CD4-positive, alpha-beta memory T cell (primary cell): Measurements from ENCODE around the gene SCAF11. TPM values are rescaled to one million over a fixed set of nuclear protein-coding genes. Genes with fewer than 3 reads are reported as not detected.

ENCODE experiments used
- CTCF ChIA-PET: fragments of 350-600 bp; sonication (Branson Sonifier 250); formaldehyde crosslinking; loops from one replicate; lab custom pipeline; 2021; ENCODE audit warnings: inconsistent platforms; ENCODE audit not compliant: partially characterized antibody; lab: Charles Lee
- POLR2A ChIA-PET: fragments of 350-600 bp; sonication (Branson Sonifier 250); formaldehyde crosslinking; loops from one replicate; lab custom pipeline; 2021; ENCODE audit not compliant: partially characterized antibody; lab: Charles Lee
- DNase-seq, 5 donors: peaks; one replicate each; pipeline versions ENCODE4 v3.0.0 to v3.0.0-alpha.2; 2020 to 2022; ENCODE audit warnings: mixed read lengths in 1 of 5
- H3K27ac ChIP-seq: one replicate; pipeline ENCODE4 v1.7.0; 2013; ENCODE audit warnings: low read depth, low read length
- H3K27me3 ChIP-seq: 2 replicates; pipeline ENCODE4 v1.7.0; 2013; ENCODE audit warnings: mild to moderate bottlenecking, low read length, moderate library complexity; ENCODE audit not compliant: insufficient read depth
- H3K36me3 ChIP-seq: 2 replicates; pipeline ENCODE4 v1.7.0; 2013; ENCODE audit warnings: mild to moderate bottlenecking, low read length, moderate library complexity; ENCODE audit not compliant: insufficient read depth
- H3K4me1 ChIP-seq: 2 replicates; pipeline ENCODE4 v1.7.0; 2013; ENCODE audit warnings: mild to moderate bottlenecking, low read length, moderate library complexity; ENCODE audit not compliant: insufficient read depth
- H3K4me3 ChIP-seq, 2 donors: one replicate each; pipeline ENCODE4 v1.7.0; 2013; ENCODE audit warnings: low read length in 2 of 2, mild to moderate bottlenecking in 1 of 2
- H3K9me3 ChIP-seq, 2 donors: one replicate each; pipeline ENCODE4 v1.7.0; 2013; ENCODE audit warnings: low read length in 2 of 2, control low read depth in 1 of 2; ENCODE audit not compliant: control insufficient read depth in 1 of 2
- H3K27ac Mint-ChIP-seq, 7 donors: one replicate each; pipeline ENCODE4 v1.8.0; 2020 to 2021; ENCODE audit warnings: mixed read lengths in 7 of 7, mild to moderate bottlenecking in 6 of 7, inconsistent platforms in 3 of 7, moderate library complexity in 3 of 7
- H3K27me3 Mint-ChIP-seq, 2 donors: one replicate each; pipeline ENCODE4 v1.8.0; 2020 to 2021; ENCODE audit warnings: mixed read lengths in 2 of 2
- H3K36me3 Mint-ChIP-seq, 2 donors: one replicate each; pipeline ENCODE4 v1.8.0; 2020 to 2021; ENCODE audit warnings: mixed read lengths in 2 of 2, inconsistent platforms in 1 of 2, mild to moderate bottlenecking in 1 of 2
- H3K4me1 Mint-ChIP-seq, 4 donors: one replicate each; pipeline ENCODE4 v1.8.0; 2020 to 2021; ENCODE audit warnings: mixed read lengths in 4 of 4, mild to moderate bottlenecking in 1 of 4
- H3K4me3 Mint-ChIP-seq, 8 donors: one replicate each; pipeline ENCODE4 v1.8.0; 2020 to 2021; ENCODE audit warnings: mixed read lengths in 8 of 8, mild to moderate bottlenecking in 7 of 8, moderate library complexity in 6 of 8, inconsistent platforms in 3 of 8
- H3K9me3 Mint-ChIP-seq, 8 donors: one replicate each; pipeline ENCODE4 v1.8.0; 2020 to 2021; ENCODE audit warnings: mixed read lengths in 8 of 8, mild to moderate bottlenecking in 5 of 8, inconsistent platforms in 3 of 8, moderate library complexity in 1 of 8
- intact Hi-C: fragments of 100-400 bp; cut with micrococcal nuclease; formaldehyde crosslinking; loops from one replicate; pipeline ENCODE4 v1.15.1; 2023
- polyA plus RNA-seq, 2 donors: library from polyadenylated mRNA; unstranded; fragments of 300-500 nt; fragmentation: Illumina TruSeq; gene quantifications; one replicate each; pipeline ENCODE4 v1.2.3, GENCODE V29; 2021
- total RNA-seq, 2 experiments: library from RNA; stranded (reverse); gene quantifications; one replicate each; pipeline ENCODE4 v1.2.3, GENCODE V29; 2021

The SCAF11 gene
- total and polyA plus RNA-seq, 4 experiments from 2014 or later, result 62.4 to 236 (median 169) TPM

DNA sequence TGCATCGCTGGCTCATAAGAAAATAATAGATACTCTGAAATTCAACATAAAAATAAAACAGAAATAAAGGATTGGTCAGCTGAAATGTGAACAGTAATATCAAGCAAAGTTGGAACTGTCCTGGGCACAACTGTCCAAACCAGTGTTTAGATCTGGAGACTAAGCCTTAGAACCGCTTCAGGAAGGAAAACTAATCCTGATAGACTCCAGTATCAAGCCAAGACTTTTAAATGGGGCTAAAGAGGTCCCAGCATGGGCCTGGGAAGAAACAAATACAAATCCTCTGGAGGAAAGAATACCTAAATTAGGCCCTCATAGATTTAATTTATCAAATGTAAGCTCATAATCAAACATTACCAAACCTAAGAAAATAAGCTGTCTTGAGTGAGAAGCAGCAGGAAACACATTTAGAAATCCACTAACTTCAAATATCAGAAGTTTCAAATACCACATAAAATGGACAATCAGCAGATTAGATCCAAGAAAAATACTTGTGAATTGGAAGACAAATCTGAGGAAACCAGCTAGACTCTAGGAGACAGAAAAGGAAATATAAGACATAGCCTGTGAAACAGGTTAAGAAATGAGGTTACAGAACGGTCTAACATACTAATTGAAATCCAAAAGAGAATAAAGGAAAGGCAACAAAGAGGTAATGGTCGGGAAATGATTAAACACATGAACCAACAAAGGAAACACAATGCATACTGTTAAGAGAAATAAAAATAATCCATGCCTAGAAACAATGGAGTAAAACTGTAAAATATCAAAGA, 27.6 kb downstream of the SCAF11 start:
- H3K4me3 ChIP-seq, result no peak overlapping the region
- ChIA-PET CTCF (no interaction called here), POLR2A (interaction anchor here (0.9 kb wide), 1 partner anchor 23 kb away, joined by 3 read pairs; no protein-coding TSS in a partner anchor)
- Mint-ChIP-seq H3K36me3 (peaks cover 45 to 56% of the 10 kb centered on the region in 2 donors), H3K9me3 (peaks cover 0 to 5% (median 0%) of the 10 kb centered on the region in 8 donors), H3K4me3 (peak overlapping the region in 2 of 8 donors; percentile 11 to 16), H3K27me3 (no peaks in the 10 kb centered on the region), H3K4me1 (peaks cover 28 to 44% (median 42%) of the 10 kb centered on the region in 4 donors), H3K27ac (peak overlapping the region in 2 of 7 donors; percentile 31 to 72)
- peaks cover 27% of the 10 kb centered on the region for H3K4me1 ChIP-seq
- H3K9me3 ChIP-seq, result no peaks in the 10 kb centered on the region
- intact Hi-C loops, result no loop called here
- peaks cover 26% of the 10 kb centered on the region for H3K36me3 ChIP-seq
- no peaks in the 10 kb centered on the region for H3K27me3 ChIP-seq
- H3K27ac ChIP-seq, result no peak overlapping the region
- DNase-seq, result no peak

DNA sequence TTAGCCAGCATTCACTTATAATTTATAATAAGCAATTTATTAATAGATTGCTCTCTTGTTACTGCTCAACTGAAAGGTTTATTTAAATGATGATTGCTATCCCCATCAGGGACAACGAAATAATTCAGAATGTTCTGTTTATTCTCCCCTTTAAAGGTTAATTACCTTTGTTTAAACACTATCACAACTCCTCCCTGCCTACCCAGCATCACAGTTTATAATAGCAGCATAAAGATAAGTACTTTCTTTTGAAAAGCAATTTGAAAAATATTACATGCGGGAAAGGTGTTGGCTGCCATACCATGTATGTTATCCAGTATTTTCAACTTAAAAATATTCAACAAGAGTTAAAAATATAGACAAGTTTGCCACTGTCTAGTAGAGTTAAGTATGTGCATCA, 30.6 kb downstream of the SCAF11 start:
- intact Hi-C loops, result no loop called here
- peaks cover 43 to 57% of the 10 kb centered on the region in 2 donors for H3K36me3 Mint-ChIP-seq

DNA sequence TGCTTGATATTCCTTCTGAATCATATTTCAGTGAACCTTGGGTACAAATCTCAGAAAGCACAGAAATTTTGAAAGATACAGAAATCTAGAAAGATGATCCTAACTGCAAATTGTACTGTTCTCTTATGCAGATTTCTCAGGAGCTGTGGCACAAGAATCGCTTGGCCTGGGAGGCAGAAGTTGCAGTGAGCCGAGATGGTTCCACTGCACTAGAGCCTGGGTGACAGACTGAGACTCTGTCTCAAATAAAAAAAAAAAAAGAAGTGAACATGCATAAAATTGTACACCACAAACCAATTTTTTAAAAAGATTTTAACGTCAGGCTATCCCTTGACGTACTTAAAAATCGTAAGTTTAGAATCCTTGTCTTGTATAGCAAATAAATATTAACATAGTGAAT, 31.3 kb downstream of the SCAF11 start:
- peaks cover 0 to 5% (median 0%) of the 10 kb centered on the region in 8 donors for H3K9me3 Mint-ChIP-seq

More for the DNA sequence above, 30.6 kb downstream of the SCAF11 start:
- Histone ChIP-seq H3K4me3 (no peak overlapping the region), H3K27me3 (no peaks in the 10 kb centered on the region), H3K27ac (no peak overlapping the region), H3K4me1 (peaks cover 6% of the 10 kb centered on the region), H3K36me3 (peaks cover 26% of the 10 kb centered on the region), H3K9me3 (no peaks in the 10 kb centered on the region)
- CTCF ChIA-PET, result no interaction called here
- no peak for DNase-seq
- peaks cover 0 to 5% (median 0%) of the 10 kb centered on the region in 8 donors for H3K9me3 Mint-ChIP-seq
- no peaks in the 10 kb centered on the region for H3K27me3 Mint-ChIP-seq
- POLR2A ChIA-PET, result no interaction called here
- no peak overlapping the region for H3K4me3 Mint-ChIP-seq
- H3K4me1 Mint-ChIP-seq, result peaks cover 16 to 26% (median 23%) of the 10 kb centered on the region in 4 donors
- H3K27ac Mint-ChIP-seq, result no peak overlapping the region

DNA sequence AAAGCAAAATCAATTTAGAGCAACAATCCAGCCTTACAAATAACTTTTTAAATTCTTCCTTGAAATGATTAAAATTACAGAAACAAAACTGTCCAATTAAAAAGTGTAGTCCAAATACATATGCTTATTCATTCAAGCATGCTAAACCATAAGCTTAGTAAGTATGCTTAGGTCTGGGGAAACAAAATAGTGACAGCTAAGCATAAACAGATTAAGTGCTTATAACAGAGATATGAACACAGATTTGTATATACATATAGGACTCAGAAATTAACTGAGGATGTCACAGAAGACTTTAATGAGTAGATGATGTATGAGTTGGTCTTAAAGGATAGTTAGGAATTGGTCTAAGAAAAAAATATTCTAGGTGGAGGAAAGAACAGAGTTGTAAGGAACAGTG, 41.8 kb downstream of the SCAF11 start:
- CTCF ChIA-PET, result no interaction called here
- Histone ChIP-seq H3K27ac (no peak overlapping the region), H3K4me1 (no peaks in the 10 kb centered on the region), H3K9me3 (no peaks in the 10 kb centered on the region), H3K27me3 (no peaks in the 10 kb centered on the region), H3K36me3 (peaks cover 41% of the 10 kb centered on the region), H3K4me3 (no peak overlapping the region)
- POLR2A ChIA-PET, result interaction anchor here (0.7 kb wide), 1 partner anchor 39 kb away, joined by 3 read pairs; no protein-coding TSS in a partner anchor
- H3K36me3 Mint-ChIP-seq, result peaks cover 40 to 58% of the 10 kb centered on the region in 2 donors
- no peak for DNase-seq
- no peak overlapping the region for H3K4me3 Mint-ChIP-seq
- H3K4me1 Mint-ChIP-seq, result peaks cover 4 to 21% (median 15%) of the 10 kb centered on the region in 4 donors
- intact Hi-C loops, result no loop called here
- H3K27ac Mint-ChIP-seq, result peak overlapping the region in 3 of 7 donors; percentile 54 to 71 (median 60)
- no peaks in the 10 kb centered on the region for H3K27me3 Mint-ChIP-seq
- no peaks in the 10 kb centered on the region for H3K9me3 Mint-ChIP-seq

More for the DNA sequence above, 31.3 kb downstream of the SCAF11 start:
- intact Hi-C loops, result no loop called here
- Histone ChIP-seq H3K27ac (no peak overlapping the region), H3K9me3 (no peaks in the 10 kb centered on the region), H3K4me1 (peaks cover 6% of the 10 kb centered on the region), H3K27me3 (no peaks in the 10 kb centered on the region), H3K4me3 (no peak overlapping the region), H3K36me3 (peaks cover 26% of the 10 kb centered on the region)
- peaks cover 39 to 55% of the 10 kb centered on the region in 2 donors for H3K36me3 Mint-ChIP-seq
- H3K27ac Mint-ChIP-seq, result no peak overlapping the region
- CTCF ChIA-PET, result no interaction called here
- POLR2A ChIA-PET, result no interaction called here
- H3K4me3 Mint-ChIP-seq, result no peak overlapping the region
- DNase-seq, result no peak
- H3K4me1 Mint-ChIP-seq, result peaks cover 12 to 23% (median 19%) of the 10 kb centered on the region in 4 donors
- no peaks in the 10 kb centered on the region for H3K27me3 Mint-ChIP-seq

DNA sequence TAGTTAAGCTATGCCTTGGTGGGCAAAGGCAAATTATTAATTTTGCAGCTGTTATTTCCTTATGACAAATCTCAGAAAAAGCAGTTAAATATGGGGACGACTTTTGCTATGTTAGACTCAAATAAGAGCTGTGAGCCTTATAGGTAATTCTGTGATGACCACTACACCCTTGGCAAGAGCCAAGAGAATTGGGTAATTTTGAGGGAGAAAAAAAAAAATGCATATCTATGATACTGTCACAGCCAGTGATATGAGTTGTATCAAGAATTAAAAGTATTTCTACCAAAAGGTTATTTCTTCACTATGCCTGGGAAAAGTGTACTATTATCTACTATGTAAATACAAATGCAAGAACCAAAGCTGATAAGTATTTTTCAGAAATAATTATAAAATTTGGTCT, 43.9 kb downstream of the SCAF11 start:
- Histone ChIP-seq H3K9me3 (no peaks in the 10 kb centered on the region), H3K4me1 (no peaks in the 10 kb centered on the region), H3K27me3 (no peaks in the 10 kb centered on the region), H3K4me3 (no peak overlapping the region), H3K27ac (no peak overlapping the region), H3K36me3 (peaks cover 42% of the 10 kb centered on the region)
- no peak overlapping the region for H3K4me3 Mint-ChIP-seq
- peaks cover 13 to 24% (median 20%) of the 10 kb centered on the region in 4 donors for H3K4me1 Mint-ChIP-seq
- no peak for DNase-seq
- intact Hi-C loops, result no loop called here
- no peaks in the 10 kb centered on the region for H3K27me3 Mint-ChIP-seq
- POLR2A ChIA-PET, result no interaction called here
- peaks cover 0 to 4% (median 0%) of the 10 kb centered on the region in 8 donors for H3K9me3 Mint-ChIP-seq
- peaks cover 59 to 70% of the 10 kb centered on the region in 2 donors for H3K36me3 Mint-ChIP-seq
- H3K27ac Mint-ChIP-seq, result peak overlapping the region in 1 of 7 donors; percentile 21
- CTCF ChIA-PET, result no interaction called here

DNA sequence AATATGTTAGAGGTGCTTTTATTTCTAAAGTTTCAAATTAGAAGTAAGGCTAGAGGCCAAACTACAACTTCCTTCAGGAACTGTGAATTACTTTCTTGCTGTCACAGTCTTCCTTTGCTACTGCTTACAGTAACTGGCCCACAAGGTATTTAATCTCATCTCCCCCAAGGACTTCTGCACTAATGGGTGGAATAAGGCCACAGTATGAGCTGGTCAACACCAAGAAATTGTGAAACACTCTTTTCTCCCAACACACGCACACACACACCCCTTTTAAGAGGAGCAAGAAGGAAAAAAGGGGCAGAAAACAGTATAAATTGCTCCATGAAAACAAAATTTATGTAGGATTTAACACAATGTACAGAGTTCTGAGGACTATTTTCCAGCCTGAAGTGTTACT, 45.6 kb downstream of the SCAF11 start:
- Histone ChIP-seq H3K9me3 (no peaks in the 10 kb centered on the region), H3K4me3 (no peak overlapping the region), H3K36me3 (peaks cover 42% of the 10 kb centered on the region), H3K27me3 (no peaks in the 10 kb centered on the region), H3K27ac (no peak overlapping the region), H3K4me1 (no peaks in the 10 kb centered on the region)
- ChIA-PET POLR2A (interaction anchor here (0.6 kb wide), 1 partner anchor 40 kb away, joined by 3 read pairs; no protein-coding TSS in a partner anchor), CTCF (no interaction called here)
- no peaks in the 10 kb centered on the region for H3K27me3 Mint-ChIP-seq
- DNase-seq, result no peak
- H3K36me3 Mint-ChIP-seq, result peaks cover 69 to 74% of the 10 kb centered on the region in 2 donors
- H3K4me1 Mint-ChIP-seq, result peaks cover 19 to 27% (median 20%) of the 10 kb centered on the region in 4 donors
- no peak overlapping the region for H3K4me3 Mint-ChIP-seq
- intact Hi-C loops, result no loop called here
- peak overlapping the region in 2 of 7 donors; percentile 71 to 74 for H3K27ac Mint-ChIP-seq
- peaks cover 0 to 6% (median 0%) of the 10 kb centered on the region in 8 donors for H3K9me3 Mint-ChIP-seq

DNA sequence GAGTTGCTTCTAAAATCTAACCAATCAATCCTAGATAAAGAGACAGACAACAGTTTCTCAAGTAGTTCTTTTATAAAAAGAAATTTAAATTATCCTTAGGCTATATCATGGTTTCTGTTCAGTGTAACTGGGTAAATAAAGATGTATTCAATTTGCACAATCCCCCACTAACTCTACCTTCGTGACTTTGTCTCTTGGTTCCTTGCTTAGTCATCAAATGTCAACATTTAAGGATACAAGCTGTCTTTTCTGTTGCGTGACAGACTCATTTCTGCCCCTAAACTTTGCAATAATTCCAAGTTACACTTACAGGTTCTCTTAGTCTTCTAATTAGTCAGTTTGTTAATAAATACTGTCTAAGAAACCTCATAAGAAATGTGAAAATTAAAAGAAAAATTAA, 50.6 kb downstream of the SCAF11 start:
- no peak overlapping the region for H3K4me3 ChIP-seq
- CTCF ChIA-PET, result no interaction called here
- H3K4me1 ChIP-seq, result no peaks in the 10 kb centered on the region
- no peak for DNase-seq
- peak overlapping the region in 1 of 7 donors; percentile 46 for H3K27ac Mint-ChIP-seq
- POLR2A ChIA-PET, result no interaction called here
- no peaks in the 10 kb centered on the region for H3K27me3 Mint-ChIP-seq
- no peak overlapping the region for H3K27ac ChIP-seq
- H3K27me3 ChIP-seq, result no peaks in the 10 kb centered on the region
- peaks cover 13% of the 10 kb centered on the region for H3K36me3 ChIP-seq
- no peaks in the 10 kb centered on the region for H3K9me3 ChIP-seq
- H3K4me3 Mint-ChIP-seq, result no peak overlapping the region
- peaks cover 50 to 62% of the 10 kb centered on the region in 2 donors for H3K36me3 Mint-ChIP-seq
- peaks cover 0 to 6% (median 0%) of the 10 kb centered on the region in 8 donors for H3K9me3 Mint-ChIP-seq
- intact Hi-C loops, result no loop called here
- H3K4me1 Mint-ChIP-seq, result peaks cover 19 to 29% (median 24%) of the 10 kb centered on the region in 4 donors
